HG03108 (cell line): ENCODE data around the gene SLC9A1.
A peak's percentile ranks its signal among the peaks of the same experiment; 100 is the strongest.
"Not testable (repeated sequence)": the region's sequence is repeated elsewhere in the genome, so short reads cannot be mapped to it uniquely, and the experiment has no call there.

Source experiments
- ATAC-seq: cut with Tn5 transposase; IDR thresholded peaks from one replicate; pipeline ENCODE4 v1.9.1; 2021; ENCODE audit warnings: moderate library complexity; ENCODE audit not compliant: unreplicated experiment

The SLC9A1 gene

DNA sequence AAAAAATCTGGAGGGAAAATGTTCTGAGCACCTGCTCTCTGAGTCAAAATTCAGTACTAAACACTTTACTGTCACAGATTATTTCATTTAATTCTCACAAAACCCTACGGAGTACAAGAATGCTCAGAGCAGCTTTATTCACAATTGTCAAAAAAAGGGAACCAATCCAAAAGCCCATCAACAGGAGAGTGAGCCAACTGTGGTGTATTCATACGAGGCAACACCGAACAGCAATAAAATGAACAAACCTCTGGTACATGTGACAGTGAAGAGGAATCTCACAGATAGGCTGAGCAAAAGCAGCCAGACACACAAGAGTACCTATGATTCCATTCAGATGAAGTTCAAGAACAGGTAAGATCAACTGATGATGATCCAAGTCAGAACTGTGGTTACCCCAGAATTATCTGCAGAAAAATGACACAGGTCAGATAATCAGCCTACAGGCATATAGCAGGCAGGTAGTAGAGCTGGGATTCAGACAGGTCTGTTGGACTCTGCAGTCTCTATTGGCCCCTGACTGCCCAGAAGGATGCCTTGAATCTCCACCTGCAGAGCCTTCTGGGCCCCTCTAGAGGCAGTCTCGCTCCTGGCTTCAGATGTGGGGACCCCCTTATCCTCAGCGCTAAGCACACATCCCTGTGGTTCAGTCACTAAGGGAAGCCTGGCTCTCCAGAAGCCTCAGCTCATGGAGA, 19.2 kb downstream of the SLC9A1 start:
- no peak for ATAC-seq

DNA sequence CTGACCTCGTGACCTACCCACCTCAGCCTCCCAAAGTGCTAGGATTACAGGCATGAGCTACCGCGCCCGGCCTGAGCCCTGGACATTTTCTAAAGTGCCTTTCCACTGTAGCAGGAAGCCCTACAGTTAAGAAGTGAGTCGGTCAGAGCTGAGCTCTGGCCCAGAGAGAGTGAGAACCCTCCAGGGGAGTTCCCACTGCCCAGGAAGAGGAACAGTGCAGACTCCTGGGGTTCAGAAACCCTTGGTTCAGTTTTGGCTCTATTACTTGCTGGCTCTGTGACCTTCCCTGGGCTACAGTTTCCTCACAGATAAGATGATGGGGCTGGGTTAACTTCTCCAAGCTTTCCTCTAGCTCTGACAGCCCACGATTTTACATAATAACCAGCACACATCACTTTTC, 20.9 kb downstream of the SLC9A1 start:
- ATAC-seq = peak; percentile 77

GRCh38 chr1:27133158-27133557, 21.8 kb downstream of the SLC9A1 start:
- ATAC-seq = no peak

DNA sequence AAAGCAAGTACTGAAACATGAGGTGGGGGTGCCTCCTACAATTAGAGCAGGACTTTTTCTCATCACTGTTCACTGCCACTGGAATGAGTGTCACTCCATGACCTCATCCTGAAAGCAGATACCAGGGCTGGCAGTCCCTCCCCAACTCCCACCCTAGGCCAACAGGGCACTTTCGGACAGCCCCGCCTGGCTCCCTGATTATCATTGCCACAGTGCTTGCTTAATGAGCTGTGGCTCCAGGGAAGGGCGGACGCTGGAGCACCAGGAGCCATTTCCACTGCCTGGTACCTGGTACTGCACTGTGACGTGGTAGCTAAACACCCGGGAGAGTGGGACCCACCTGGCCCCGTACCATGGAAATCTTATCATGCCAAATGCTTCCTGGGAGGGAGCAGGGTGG, 22.3 kb downstream of the SLC9A1 start:
- ATAC-seq = no peak

GRCh38 chr1:27132147-27132546, 22.8 kb downstream of the SLC9A1 start:
- ATAC-seq = no peak

DNA sequence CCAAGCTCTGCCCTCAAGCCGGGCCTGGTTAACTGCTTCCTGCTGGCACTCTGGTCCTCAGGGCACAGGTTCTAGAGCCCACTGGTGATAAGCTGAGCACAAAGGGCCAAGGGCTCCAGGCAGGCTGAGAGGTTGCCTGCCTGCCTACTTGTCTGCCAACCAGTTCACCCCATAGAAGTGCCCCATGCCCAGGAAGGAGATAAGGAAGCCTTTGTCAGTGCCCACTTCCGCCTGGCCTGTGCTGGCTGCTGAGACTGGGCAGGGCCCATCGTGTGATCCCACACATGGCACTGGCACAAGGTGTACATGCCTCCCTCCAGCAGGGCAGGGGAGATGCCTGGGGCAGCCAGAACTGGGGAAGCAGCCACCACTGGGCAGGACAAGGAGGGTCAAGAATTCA, 24.1 kb downstream of the SLC9A1 start:
- ATAC-seq = no peak

GRCh38 chr1:27129225-27129624, 25.7 kb downstream of the SLC9A1 start:
- no peak for ATAC-seq

DNA sequence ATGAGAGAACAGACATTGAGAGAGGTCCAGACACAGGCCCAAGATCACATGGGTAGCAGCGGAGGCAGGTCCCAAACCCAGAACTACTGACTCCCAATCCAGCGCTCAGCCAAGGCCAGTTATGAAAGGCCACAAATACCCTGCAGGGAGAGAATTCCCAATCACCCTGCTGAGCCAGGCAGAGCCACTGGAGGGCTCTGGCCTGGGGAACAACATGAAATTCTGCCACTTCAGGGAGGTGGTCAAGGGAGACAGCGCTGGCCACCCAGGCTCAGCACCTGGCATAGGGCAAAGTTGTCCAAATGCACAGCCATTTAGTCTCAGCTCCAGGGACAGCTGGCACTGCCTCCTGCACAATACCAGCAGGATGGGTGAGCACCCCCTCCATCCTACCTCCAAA, 27.5 kb downstream of the SLC9A1 start:
- ATAC-seq = no peak

DNA sequence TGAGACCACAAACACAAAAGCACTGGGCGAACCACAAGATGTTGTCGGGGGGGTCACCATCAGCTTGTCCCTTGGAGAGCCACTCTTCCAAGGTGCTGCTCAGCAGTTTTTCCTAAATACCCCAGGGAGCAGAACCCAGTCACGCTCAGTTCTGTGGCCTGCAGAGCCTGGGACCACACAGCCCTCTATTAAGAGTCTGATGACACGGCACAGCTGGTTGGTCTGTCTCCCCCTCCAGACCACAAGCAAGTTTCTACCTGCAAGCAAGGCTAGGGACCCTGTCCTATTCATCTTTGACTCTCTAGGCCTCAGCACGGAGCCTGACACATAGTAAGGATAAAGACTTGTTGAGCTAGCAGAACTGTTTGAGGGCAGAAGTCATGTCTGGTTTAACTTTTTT, 28.5 kb downstream of the SLC9A1 start:
- ATAC-seq = no peak

DNA sequence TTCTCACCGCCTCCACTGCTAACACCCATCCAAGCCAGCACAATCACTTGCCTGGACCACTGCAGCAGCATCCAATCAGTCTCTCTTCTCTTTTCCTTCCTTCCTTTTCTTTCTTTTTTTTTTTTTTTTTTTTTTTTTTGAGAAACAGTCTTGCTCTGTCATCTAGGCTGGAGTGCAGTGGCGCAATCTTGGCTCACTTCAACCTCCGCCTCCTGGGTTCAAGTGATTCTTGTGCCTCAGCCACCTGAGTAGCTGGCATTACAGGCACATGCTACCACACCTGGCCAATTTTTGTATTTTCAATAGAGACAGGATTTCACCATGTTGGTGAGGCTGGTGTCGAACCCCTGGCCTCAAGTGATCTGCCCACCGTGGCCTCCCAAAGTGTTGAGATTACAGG, 29.8 kb downstream of the SLC9A1 start:
- not testable (repeated sequence) for ATAC-seq

- no peak for ATAC-seq
Measured at GRCh38 chr1:27124405-27124804, 30.5 kb downstream of the SLC9A1 start.

GRCh38 chr1:27122652-27123051, 32.3 kb downstream of the SLC9A1 start:
- ATAC-seq = no peak

GRCh38 chr1:27120854-27121253, 34.1 kb downstream of the SLC9A1 start:
- ATAC-seq = no peak

DNA sequence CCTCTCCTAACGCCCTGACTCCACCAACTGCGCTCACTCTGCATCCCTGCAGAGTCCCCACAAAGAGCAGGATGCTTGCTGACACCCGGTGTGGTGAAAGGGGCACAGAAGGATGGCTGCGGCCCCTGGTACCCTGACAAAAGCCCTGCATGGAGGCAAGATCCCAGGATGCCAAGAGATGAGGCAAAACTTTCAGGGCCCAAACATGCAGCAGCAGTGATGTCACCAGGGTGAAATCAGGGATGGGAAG, 36.6 kb downstream of the SLC9A1 start:
- ATAC-seq = no peak

DNA sequence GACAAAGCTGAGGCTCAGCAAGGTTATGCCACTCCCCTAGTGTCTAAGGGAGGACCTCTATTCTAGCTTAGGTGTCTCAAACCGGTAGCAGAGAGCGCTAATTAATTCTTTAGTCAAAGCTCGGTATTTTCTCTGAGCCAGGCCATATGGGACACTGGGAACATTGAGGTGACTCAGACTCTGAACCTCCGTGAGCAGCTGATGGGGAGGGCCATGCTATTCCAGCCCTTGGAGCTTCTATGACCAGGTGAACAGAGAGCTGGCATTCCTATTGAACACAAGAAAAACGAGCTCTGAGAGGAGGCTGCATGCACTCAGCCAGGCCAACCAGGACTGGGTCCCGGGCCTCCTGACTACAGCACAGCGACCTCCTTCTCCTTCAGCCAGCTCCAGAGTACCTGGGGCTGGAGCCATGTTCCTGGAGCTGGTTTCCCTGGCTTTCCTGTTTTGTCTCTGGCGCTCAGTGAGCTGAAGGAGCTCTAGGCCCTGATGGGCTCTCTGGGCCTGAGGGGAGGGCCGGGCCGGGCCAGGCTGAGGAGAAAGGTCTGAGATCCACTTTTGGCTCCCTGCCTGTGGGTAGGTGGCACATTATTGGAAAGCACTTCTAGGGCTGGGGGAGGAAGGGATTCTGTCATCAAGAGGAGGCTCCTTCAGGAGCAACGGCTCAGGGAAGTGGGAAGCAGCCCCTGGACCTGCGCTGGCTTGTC, 37.0 kb downstream of the SLC9A1 start:
- ATAC-seq = no peak

DNA sequence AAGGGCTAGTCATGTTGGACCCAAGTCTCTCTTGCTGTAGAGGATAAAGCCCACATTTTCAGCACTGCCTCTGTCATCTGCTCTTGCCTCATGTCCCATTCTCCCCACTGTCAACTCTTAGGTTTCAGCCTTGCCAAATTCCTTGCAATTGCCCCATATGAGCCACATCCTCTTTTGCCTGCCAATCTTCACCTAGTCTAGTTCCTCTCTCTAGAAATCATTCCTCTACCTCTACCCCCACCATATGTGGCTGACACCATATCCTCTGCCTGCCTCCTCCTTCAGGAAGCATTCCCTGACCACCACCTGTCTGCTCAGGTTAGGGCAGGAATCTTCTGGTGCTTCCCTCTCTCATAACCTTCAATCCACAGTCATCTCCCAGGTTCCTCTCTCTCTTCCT, 38.2 kb downstream of the SLC9A1 start:
- no peak for ATAC-seq

GRCh38 chr1:27116232-27116631, 38.7 kb downstream of the SLC9A1 start:
- ATAC-seq = no peak

GRCh38 chr1:27114546-27114945, 40.4 kb downstream of the SLC9A1 start:
- no peak for ATAC-seq

DNA sequence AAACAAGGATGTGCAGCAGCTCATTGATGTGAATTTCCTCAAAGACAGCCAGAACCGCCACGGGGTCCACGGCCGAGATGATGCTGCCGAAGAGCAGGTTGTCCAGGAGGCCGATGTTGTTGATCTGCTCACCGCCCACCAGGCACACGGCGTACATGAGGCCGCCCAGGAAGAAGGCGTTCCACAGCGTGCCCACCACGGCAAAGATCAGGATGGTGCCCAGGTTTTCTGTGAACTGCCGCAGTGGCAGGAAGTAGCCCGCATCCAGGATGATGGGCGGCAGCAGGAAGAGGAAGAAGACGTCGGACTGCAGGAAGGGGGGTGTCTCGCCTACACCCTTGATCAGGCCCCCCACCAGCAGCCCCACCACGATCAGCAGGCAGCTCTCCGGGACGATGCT, 41.1 kb downstream of the SLC9A1 start:
- ATAC-seq = no peak

- peak; percentile 89 for ATAC-seq
Measured at GRCh38 chr1:27111626-27112573, 43.0 kb downstream of the SLC9A1 start.

GRCh38 chr1:27109103-27109822, 45.7 kb downstream of the SLC9A1 start:
- no peak for ATAC-seq
